Osteocyte (in vitro differentiated cells): ENCODE measurements around the gene VWA5B1. TPM values are rescaled to one million over a fixed set of nuclear protein-coding genes. Genes with fewer than 3 reads are reported as not detected.

Source experiments
- DNase-seq: peaks from one replicate; pipeline ENCODE4 v3.0.0; 2021; ENCODE audit warnings: mixed read lengths; ENCODE audit not compliant: unreplicated experiment; ENCODE audit errors: extremely low spot score
- H3K27ac Mint-ChIP-seq: one replicate; pipeline ENCODE4 v1.8.0; 2021; ENCODE audit warnings: mild to moderate bottlenecking, mixed read lengths; ENCODE audit not compliant: unreplicated experiment
- H3K27me3 Mint-ChIP-seq: one replicate; pipeline ENCODE4 v1.8.0; 2021; ENCODE audit warnings: mixed read lengths; ENCODE audit not compliant: unreplicated experiment
- H3K36me3 Mint-ChIP-seq: one replicate; pipeline ENCODE4 v1.8.0; 2021; ENCODE audit warnings: mixed read lengths; ENCODE audit not compliant: unreplicated experiment
- H3K4me1 Mint-ChIP-seq: one replicate; pipeline ENCODE4 v1.8.0; 2021; ENCODE audit warnings: mixed read lengths; ENCODE audit not compliant: unreplicated experiment
- H3K4me3 Mint-ChIP-seq: one replicate; pipeline ENCODE4 v1.8.0; 2021; ENCODE audit warnings: mild to moderate bottlenecking, moderate library complexity, mixed read lengths; ENCODE audit not compliant: unreplicated experiment
- H3K9me3 Mint-ChIP-seq: one replicate; pipeline ENCODE4 v1.8.0; 2021; ENCODE audit warnings: mixed read lengths; ENCODE audit not compliant: unreplicated experiment
- CTCF ChIP-seq: fragments of 200-600 bp; sonication (generic); IDR thresholded peaks from 2 replicates; pipeline ENCODE4 v1.5.0; 2021; ENCODE audit warnings: antibody characterized with exemption, mild to moderate bottlenecking, moderate library complexity
- total RNA-seq: library from RNA; stranded (reverse); gene quantifications from 2 replicates; pipeline ENCODE4 v1.2.1, GENCODE V29; 2021

Gene VWA5B1
- total RNA-seq, 1 donor from 2014 or later, result not detected

- TF ChIP-seq CTCF, result no peak
- H3K9me3 Mint-ChIP-seq, result no peaks in the 10 kb centered on the region
- H3K4me3 Mint-ChIP-seq, result no peak overlapping the region
- H3K36me3 Mint-ChIP-seq, result no peaks in the 10 kb centered on the region
- peaks cover 7% of the 10 kb centered on the region for H3K27me3 Mint-ChIP-seq
- no peak overlapping the region for H3K27ac Mint-ChIP-seq
- DNase-seq, result no peak
- no peaks in the 10 kb centered on the region for H3K4me1 Mint-ChIP-seq
Observed at GRCh38 chr1:20312818-20313217, 22.1 kb downstream of the VWA5B1 start.

DNA sequence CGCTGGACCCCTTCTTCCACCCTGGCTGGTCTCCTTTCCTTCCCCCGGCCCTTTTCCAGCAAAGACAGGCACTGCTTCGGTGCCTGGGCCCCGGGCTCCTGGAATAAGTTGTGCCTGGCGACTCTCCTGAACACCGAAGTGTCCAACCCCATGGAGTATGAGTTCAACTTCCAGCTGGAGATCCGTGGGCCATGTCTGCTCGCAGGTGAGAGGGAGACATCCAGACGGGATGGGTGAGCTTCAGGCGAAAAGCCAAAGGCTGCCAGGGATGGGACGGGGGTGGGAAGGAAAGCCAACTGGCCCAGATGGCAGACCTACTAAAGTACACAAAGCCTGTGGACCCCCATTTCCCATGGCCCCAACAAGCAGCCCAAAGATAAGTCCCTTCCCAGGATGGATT, 26.8 kb downstream of the VWA5B1 start:
- no peak for DNase-seq
- H3K9me3 Mint-ChIP-seq, result no peaks in the 10 kb centered on the region
- no peaks in the 10 kb centered on the region for H3K4me1 Mint-ChIP-seq
- no peak overlapping the region for H3K27ac Mint-ChIP-seq
- no peak overlapping the region for H3K4me3 Mint-ChIP-seq
- no peak for TF ChIP-seq CTCF
- H3K27me3 Mint-ChIP-seq, result peaks cover 26% of the 10 kb centered on the region
- no peaks in the 10 kb centered on the region for H3K36me3 Mint-ChIP-seq

GRCh38 chr1:20318521-20318920, 27.8 kb downstream of the VWA5B1 start:
- H3K36me3 Mint-ChIP-seq, result no peaks in the 10 kb centered on the region
- no peak overlapping the region for H3K27ac Mint-ChIP-seq
- peaks cover 31% of the 10 kb centered on the region for H3K27me3 Mint-ChIP-seq
- no peak for DNase-seq
- no peak overlapping the region for H3K4me3 Mint-ChIP-seq
- no peaks in the 10 kb centered on the region for H3K9me3 Mint-ChIP-seq
- TF ChIP-seq CTCF, result no peak
- H3K4me1 Mint-ChIP-seq, result no peaks in the 10 kb centered on the region

DNA sequence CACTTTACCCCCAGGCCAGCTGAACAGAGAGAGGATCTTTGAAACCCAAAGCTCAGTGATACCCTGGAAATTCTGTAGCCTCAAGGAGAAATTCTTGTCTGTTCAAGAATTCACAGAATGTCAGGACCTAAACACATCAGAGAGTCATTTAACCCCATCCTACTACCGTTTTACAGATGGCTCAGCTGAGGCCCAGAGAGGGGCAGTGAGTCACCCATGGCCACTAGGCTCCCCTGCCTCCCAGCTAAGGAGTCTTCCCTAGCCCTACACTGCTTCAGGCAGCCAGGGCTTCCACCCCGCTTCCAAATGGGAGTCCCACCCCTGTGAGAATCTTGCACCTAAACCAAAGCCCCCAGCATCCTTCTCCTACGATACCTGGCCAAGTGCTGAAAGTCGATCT, 28.3 kb downstream of the VWA5B1 start:
- H3K4me3 Mint-ChIP-seq, result no peak overlapping the region
- no peaks in the 10 kb centered on the region for H3K4me1 Mint-ChIP-seq
- no peak for DNase-seq
- no peaks in the 10 kb centered on the region for H3K36me3 Mint-ChIP-seq
- no peaks in the 10 kb centered on the region for H3K9me3 Mint-ChIP-seq
- no peak overlapping the region for H3K27ac Mint-ChIP-seq
- TF ChIP-seq CTCF, result no peak
- peaks cover 28% of the 10 kb centered on the region for H3K27me3 Mint-ChIP-seq

GRCh38 chr1:20319456-20320220, 29.0 kb downstream of the VWA5B1 start:
- Mint-ChIP-seq H3K4me1 (no peaks in the 10 kb centered on the region), H3K9me3 (no peaks in the 10 kb centered on the region), H3K27me3 (peaks cover 28% of the 10 kb centered on the region), H3K27ac (no peak overlapping the region), H3K36me3 (no peaks in the 10 kb centered on the region), H3K4me3 (no peak overlapping the region)
- no peak for DNase-seq
- TF ChIP-seq CTCF, result no peak
